GM19455 (cell line): ENCODE results near the gene CDH4.

Experiments
- ATAC-seq: cut with Tn5 transposase; IDR thresholded peaks from one replicate; pipeline ENCODE4 v1.9.1; 2021; ENCODE audit not compliant: unreplicated experiment

CDH4 gene

DNA sequence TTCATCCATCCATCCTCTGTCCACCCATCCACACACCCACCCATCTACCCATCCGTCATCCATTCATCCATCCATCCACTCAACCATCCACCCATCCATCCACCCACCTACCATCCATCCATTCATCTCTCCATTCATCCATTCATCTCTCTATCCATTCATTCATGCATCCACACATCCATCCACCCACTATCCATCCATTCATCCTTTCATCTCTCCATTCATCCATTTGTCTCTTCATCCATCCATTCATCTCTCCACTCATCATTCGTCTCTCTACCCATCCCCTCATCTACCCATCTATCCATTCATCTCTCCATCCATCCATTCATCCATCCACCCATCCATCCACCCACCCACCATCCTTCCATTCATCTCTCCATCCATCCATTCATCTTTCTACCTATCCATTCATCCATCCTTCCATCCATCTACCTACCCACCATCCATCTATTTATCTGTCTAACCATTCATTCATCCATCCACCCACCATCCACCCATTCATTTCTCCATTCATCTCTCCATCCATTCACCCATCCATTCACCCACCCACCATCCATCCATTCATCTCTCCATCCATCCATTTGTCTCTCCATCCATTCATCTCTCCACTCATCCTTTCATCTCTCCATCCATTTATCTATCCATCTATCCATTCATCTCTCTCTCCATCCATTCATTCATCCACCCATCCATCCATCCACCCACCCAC lies 538.2 kb downstream of the CDH4 start:
- ATAC-seq = no peak

DNA sequence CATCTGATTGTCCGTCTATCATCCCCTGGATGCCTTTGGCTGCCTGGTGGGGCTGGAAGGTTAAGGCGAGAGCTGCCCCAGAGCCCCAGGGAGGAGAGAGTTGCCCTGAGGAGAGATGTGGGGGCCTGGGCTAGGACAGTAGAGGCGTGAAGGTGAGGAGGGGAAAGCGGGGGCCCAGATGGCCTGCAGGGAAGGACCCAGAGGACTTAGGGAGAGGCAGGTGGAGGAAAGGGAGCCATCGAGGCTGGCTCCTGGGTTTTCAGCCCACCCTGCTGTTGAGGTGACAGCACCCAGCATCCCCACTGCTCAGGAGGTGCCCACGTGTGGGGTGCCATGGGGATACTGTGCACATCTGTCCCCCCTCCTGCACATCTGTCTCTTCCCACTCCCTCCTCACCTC lies 539.9 kb downstream of the CDH4 start:
- ATAC-seq = no peak

DNA sequence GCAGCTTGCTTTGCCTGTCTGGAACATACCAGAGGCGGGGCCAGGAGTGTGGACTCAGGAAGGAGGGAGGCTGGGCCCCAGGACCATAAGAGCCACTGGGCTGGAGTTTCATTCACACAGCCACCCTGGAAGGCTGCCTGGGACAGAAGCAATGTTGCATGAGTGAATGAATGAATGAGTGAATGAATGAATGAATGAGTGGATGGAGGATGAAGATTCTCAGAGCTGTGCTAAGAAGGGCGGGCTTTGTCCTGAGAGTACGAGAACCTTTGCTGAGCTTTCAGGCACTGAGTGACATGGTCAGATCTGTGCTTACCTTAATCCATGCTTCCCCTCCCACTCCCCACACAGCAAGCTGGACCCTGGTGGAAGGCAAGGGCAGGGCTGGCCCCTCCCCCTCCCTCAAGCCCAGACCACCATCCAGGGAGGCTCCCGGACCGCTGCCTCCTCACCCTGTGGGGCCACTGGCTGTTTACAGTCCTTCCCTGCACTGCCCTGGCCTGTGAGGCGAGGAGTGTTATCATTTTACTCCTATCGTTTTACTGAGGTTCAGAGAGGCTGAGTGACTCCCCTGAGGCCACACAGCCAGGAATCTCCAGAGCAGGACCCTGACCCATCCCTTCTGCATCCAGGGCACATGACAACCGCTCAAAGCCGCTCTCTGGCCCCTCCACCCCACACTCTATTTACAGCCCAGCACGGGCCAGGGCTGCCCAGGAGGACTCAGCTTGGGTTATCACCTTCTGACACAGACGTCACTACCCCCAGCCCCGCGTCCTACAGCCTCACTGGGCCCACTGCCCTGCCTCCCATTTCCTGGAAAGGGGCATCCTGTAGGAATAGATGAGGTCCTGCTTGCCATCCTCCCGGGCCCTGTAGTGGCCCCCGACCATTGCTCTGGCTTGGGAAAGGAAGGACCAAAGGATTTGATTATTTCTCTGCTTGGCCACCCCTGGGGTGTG lies 543.9 kb downstream of the CDH4 start:
- ATAC-seq = no peak

DNA sequence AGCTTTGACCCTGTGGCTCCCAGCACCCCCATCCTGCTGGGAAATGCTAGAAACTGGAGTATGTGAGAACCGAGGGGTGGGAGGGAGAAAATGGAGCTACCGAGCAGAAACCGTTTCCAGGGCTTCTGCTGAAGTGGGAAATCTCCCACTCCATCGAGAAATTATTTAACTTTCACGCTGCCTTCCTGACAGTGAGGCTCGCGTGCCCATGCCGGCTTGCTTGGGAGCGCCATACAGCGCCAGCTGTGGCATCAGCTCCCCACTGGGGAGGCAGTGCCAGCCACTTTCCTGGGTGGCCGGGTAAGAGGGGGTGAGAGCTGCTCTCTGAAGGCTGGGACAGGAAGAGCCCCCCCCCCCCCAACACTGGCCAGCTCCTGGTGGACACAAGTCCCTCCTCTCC lies 544.7 kb downstream of the CDH4 start:
- ATAC-seq = no peak

DNA sequence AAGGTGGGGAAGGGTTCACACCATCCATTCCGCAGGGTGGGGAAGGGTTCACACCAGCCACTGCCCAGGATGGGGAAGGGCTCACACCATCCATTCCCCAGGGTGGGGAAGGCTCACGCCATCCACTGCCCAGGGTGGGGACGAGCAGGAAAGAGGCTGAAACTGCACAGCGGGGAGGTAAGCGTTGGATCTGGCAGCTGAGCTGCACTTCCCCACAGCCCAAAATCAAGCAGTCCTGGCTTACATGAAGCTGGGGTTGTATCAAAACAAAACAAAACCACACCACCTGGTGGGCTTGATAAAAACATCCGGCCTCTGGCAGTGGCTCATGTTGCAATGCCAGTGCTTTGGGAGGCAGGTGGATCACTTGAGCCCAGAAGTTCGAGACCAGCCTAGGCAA lies 545.1 kb downstream of the CDH4 start:
- ATAC-seq = no peak

DNA sequence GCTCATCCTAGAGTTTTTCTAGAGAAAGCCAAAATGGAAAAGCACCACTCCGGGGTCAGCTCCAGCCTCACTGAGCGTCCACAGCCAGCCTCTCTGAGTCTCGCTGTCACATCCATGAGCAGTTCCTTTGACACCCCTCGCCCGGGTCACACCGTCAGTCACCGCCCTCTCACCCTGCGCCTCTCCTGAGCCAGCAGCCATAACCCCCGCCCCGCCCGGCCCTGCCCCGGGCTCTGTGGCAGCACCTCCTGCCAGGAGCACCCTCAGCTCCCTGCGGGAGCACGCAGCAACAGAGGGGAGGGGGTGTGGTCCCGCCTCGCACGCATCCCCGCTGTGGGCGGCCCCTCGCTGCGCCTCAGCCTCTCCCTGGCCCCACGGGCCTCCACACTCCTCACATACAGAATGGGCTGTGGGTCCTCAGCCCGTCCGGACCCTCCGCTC lies 545.9 kb downstream of the CDH4 start:
- ATAC-seq = no peak

DNA sequence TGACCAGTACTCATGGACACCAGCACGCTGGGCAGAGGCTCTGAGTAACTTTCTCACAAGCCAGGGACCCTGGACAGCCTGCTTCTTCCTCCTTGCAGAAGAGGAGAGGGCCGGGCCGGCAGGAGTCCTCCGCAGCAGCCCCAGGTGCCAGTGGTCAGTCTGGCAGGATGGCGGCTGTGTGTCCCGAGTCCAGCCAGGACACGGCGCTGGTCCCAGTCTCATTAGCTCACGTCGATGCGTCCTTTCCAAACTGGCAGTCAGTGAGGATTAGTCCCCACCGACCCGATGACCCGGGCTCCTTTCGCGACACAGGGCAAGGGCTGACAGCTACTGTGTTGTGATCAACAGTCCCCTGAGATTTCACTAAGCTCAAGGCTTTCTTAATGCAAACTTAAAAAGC lies 546.6 kb downstream of the CDH4 start:
- no peak for ATAC-seq

DNA sequence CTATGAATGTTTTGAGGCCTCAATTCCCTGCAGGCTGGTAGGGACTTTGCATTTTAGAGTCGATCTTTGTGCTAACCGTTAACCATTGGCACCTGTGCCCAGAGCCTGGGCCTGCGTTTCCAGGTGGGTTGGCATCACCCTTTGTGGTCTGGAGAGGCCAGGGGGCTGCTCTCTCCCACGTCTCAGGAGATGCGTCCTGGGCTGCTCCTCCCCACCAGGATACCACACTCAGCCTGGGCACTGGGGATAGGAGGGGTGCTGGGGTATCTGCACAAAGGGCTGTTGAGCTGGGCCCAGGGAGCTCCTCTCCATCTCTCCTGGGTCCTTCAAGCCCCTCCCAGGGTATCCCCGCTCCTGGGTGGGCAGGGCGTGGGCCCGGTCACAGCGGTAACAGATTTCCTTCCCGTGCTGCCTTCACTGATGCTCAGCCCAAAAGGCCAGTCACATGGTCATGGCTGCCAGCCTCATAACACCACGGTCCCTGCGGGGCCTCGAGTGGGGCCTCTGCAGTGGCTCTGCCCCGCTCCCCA lies 547.4 kb downstream of the CDH4 start:
- ATAC-seq = no peak

DNA sequence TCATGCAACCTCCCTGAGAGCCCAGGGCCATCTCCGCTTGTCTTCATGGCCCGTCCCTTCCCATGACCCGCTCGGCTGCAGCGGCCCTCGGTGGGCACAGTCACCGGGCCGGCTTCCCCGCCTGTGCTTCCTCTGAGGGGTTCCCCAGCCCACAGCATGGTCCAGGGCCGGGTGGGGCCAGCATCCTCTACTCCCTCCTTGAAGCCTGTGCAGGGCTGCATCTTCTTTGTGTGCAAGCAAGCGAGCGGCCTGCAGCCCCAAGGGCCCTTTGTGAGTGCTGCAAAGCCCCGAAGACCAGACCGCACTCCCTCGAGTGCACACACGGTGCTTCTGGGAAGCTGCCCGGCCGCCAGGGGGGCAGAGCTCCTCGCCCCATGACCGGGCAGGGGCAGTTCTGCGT lies 547.9 kb downstream of the CDH4 start:
- ATAC-seq = no peak

DNA sequence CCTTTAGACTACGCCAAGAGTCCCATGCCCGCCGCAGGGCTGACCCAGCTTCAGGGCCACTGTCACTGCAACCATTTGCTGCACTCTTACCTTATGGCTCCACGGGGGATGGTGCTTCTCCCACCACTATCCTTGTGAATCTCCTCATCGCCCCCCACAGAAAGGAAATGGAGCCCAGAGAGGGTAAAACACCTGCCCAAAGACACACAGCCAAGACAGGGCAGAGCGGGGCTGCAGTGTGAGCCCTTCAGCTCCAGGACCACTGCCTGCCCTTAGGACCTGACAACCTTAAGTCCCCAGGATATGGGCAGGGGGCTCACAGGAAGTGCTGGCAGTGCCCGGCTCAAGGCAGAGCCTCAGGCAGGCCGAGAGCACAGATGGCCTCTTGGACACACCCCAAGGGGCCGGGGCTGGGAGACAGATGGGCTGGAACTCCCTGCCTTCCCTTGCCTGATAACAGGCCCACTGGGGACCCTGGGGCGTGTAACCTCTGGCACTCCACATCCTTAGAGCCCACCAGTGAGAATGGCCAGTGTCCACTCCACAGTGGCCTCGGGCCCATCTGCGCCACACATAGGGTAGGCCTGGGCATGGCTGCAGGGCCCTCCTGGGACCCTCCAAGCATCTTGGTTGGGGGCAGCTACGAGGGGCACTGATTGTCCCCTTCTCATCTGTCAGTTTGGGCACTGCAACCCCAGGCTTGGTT lies 548.5 kb downstream of the CDH4 start:
- no peak for ATAC-seq

DNA sequence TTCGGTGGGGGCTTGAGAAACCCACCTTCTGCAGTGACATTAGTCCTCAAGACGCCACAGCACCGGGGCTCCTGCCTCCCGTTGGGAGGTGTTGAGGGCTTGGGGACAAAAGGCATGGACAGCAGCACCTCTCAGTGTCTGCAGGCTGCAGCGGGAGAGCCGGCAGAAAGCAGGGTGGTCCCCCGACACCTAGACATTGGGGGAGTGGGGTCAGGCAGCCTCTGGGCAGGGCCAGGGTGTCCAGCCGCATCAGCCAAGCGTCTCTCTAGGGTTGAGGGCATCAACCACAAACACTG lies 549.0 kb downstream of the CDH4 start:
- no peak for ATAC-seq

DNA sequence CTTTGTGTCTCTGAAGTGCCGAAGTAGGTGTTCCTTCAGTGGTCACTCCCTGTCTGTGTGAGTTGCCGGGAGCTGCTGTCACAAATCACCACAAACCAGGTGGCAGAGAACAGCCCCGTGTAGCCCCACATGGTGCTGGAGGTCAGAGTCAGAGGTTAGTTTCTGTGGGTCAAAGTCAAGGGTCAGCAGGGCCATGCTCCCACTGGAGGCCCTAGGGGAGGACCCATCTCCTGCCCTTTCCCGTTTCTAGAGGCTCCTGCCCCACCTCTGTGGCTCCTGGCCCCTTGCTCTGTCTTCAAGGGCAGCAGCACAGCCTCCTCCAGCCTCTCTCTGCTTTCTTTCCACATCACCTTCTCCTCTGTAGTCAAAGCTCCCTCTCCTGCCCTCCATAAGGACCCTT lies 549.4 kb downstream of the CDH4 start:
- ATAC-seq = no peak

DNA sequence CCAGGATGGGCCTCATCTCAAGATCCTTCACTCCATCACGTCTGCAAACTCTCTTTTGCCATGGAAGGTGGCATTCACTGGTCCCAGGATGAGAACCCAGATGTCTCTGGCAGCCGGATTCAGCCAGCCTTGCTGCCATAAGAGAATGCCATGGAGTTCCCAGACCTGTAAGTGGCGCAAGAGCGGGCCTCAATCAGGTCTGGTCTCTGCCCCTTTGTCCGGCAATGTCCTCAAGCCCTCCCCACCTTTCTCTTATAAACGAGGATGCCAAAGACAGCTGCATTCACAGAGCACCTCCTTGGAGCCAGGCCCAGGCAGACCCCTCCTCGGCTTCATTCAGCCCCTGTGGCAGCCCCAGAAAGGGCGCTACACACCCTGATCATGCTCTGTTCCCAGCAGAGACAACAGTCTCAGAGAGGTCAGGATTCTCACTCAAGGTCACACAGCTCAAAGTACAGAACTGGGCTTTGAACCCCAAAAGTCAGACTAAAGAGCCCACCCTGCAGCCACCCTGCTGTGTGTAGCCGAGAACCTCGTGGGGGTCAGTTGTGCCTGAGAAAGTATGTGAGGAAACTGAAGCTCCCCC lies 549.9 kb downstream of the CDH4 start:
- no peak for ATAC-seq

DNA sequence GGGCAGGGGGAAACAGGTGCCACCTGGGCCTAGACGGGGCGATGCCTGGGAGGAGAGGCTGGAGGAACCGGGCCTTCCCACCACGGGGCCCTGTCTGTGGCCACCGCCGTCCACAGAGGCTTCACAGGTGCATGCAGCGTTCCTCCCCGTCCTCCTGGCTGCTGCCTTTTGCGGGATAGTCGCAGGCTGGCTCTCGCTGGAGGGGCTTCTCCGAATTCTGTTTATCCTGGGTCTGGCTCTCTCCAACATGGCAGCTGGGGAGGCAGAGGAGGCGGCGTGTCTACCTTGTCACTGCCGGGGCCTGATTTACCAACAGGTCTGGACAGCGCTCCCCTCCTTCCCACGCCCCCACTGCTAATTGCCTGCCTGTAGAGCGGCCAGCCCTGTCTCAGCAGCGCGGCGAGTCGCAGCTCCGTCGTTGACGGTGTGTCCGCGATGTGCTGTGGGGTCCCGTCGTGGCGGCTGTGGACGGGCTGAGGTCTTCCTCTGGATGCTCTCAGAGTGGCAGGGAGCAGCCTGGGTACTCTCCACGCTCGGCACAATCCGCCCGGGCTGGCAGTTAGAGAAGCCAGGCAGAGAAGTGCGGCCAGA lies 550.8 kb downstream of the CDH4 start:
- no peak for ATAC-seq

DNA sequence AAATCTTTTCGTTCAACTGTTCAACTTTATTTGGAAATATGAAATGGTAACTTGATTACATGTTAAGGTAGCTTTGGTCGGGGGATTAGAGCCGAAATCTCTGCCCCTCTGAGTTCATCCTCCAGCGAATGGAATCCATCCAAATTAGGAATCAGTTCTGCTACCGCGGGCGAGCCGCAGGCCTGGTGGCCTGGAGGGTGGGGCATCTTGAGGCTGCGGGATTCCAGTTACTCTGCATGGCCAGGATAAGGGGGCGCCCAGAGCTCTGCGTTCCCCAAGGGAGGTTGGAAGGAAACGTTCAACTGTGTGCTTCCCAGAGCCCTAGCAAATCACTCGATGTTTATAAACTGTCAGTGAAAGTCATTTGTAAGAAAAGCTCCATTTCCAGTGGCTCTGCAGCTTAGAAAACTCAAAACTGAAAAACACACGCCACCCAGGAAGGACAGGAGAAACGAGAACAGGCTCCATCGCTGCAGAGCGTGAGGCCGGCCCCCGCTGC lies 551.4 kb downstream of the CDH4 start:
- ATAC-seq = no peak

DNA sequence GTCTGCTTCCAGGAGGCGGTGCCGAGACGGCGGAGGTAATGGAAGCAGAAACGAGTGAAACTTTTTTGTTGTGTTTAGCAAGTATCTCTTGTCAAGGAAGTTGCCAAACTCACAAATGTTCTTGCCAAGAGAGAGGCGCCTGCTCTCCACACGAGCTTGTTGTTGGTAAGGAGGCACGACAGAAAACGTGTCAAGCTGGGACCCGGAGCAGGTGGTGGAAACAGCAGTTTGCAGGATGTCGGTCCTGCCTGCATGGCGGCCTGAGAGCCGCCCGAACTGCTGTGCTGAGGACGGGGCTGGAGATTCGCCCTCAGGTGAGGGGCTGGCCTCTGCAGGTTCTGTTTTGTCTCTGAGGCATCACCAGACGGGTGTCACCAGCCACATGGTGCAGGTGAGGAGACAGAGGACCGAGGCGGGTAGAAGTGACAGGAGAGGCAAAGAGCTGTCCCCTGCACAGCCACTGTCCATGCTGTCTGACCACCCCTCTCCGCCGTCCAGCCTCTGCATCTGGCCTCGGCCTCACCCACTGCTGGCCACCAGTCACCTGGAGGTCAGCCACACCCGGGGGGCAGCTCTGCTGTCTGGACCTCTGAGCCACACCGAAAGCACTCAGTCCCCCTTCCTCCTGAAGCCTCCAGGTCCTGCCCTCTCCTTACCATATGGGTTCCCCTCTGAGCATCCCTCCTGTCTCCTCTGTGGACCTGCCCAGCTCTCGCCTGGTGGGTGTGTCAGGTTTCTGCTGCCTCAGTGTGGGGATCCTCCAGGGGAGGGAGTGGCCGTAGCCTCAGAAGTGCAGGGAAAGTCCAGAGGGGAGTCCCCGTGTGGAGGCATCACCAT lies 552.1 kb downstream of the CDH4 start:
- no peak for ATAC-seq

DNA sequence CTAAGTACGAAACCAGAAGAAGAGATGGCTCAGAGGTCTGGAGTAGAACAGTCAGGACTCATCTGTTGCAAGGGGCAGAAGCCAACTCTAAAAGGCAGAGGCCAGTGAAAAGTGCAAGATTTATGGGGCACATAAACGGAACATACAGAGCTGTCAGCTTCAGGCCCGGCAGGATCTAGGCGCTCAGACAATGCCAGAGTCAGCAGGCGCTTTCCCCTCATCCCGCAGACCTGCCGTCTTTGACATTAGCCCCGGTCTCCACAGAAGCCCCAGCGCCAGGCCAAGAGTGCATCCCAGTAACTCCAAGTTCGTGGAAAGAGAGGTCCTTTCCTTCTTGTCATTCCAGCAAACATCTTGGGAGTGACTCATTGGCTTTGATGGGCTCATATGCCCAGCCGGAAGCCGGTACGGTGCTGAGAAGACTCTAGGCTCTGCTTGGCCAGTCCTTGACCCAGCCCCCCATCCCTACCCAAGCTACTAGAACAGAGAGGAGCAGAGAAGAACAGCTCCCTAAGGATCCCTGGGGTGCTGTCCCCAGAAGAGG lies 552.8 kb downstream of the CDH4 start:
- ATAC-seq = no peak

DNA sequence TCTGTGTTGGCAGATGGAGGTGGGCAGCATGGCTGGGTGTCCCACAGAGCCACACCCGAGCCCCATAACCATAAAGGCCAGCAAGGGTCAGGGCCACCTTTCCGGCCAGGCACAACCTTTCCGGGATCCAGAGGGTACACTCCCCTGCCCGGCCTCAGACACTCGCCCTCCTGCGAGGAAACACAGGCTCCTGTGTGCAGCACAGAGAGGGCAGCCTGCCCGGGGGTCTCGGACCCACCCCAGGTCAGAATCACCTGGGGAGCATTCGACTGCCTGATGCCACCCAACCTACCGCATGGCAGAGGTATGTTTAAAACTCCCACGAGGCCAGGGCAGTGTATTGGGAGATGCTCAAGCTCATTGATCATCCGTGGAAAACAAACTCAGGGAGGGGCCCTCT lies 553.3 kb downstream of the CDH4 start:
- no peak for ATAC-seq

DNA sequence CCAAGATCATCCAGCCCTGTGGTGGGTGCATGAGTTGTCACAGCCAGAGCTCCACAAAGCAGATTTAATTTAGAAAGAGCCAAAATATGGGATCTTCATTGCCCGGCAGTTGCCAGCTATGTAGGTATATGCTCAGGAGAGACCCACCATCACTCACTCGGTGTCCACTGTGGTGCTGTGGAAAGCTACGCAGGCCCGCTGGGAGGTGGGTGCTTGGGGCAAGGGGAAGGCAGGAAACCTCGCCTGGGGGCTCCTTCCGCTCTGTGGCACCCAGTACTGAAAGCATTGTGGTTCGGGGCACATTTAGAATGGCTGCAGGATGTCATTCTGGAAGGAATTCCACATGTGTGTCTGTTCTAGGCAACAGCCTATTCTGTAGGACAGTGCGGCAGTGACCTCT lies 553.7 kb downstream of the CDH4 start:
- ATAC-seq = no peak

DNA sequence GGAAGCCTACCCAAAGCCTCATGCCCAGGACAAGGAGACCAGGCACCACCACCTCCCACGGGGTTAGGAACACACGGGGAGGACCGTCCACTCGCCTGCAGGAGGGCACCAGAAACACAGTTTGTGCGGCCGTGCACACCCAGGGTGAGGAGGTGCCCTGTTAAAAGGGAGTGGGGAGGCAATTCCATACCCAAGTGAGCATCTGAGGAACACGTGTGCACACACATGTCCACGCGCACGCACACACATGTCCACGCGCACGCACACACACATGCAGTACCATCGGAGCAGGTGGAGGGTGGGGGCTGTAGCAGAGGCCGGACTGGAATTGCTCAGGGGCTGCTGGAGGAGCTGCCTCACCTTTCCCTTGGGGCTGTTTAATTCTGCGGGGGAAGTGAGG lies 554.3 kb downstream of the CDH4 start:
- no peak for ATAC-seq
